Muscle of leg (tissue), 11 donors: ENCODE data around the gene GALNT13. TPM values are rescaled to one million over a fixed set of nuclear protein-coding genes. Genes with fewer than 3 reads are reported as not detected.

Experiments used
- DNase-seq: peaks from one replicate; pipeline ENCODE4 v3.0.0; 2013
- H3K27ac ChIP-seq: one replicate; pipeline ENCODE4 v1.5.1; 2013; ENCODE audit warnings: mild to moderate bottlenecking, low read length, control low read depth
- H3K27me3 ChIP-seq: one replicate; pipeline ENCODE4 v1.6.1; 2013; ENCODE audit warnings: low read length; ENCODE audit not compliant: control insufficient read depth, insufficient read depth
- H3K36me3 ChIP-seq: one replicate; pipeline ENCODE4 v1.6.1; 2013; ENCODE audit warnings: low read length; ENCODE audit not compliant: control insufficient read depth, insufficient read depth
- H3K4me1 ChIP-seq: one replicate; pipeline ENCODE4 v1.6.1; 2013; ENCODE audit warnings: low read length; ENCODE audit not compliant: control insufficient read depth, insufficient read depth
- H3K4me3 ChIP-seq: one replicate; pipeline ENCODE4 v1.5.1; 2013; ENCODE audit warnings: low read length, control low read depth
- H3K9me3 ChIP-seq: replicated peaks from 2 replicates; pipeline ENCODE4 v1.6.1; 2013; ENCODE audit warnings: low read depth, low read length; ENCODE audit not compliant: control insufficient read depth
- WGBS: methylation state at CpG from one replicate; pipeline ENCODE4 v1.1.5; 2013; ENCODE audit warnings: missing lambda C conversion rate; ENCODE audit not compliant: insufficient coverage; 5-methylcytosine and 5-hydroxymethylcytosine counted together
- polyA plus RNA-seq, 8 donors: library from polyadenylated mRNA; unstranded; fragments of 120-200 nt; gene quantifications; one replicate each; pipeline versions ENCODE4 v1.2.1 to v1.2.3, GENCODE V29; 2013; ENCODE audit warnings: inconsistent platforms in 1 of 8, low replicate concordance in 1 of 8; ENCODE audit not compliant: insufficient read length in 8 of 8, insufficient read depth in 1 of 8
- total RNA-seq: library from RNA; stranded (reverse); fragments of 120-200 nt; gene quantifications from one replicate; pipeline ENCODE4 v1.2.4, GENCODE V29; 2013

Gene GALNT13
- total and polyA plus RNA-seq, 9 donors, result 0.18 to 1.5 (median 0.43) TPM

DNA sequence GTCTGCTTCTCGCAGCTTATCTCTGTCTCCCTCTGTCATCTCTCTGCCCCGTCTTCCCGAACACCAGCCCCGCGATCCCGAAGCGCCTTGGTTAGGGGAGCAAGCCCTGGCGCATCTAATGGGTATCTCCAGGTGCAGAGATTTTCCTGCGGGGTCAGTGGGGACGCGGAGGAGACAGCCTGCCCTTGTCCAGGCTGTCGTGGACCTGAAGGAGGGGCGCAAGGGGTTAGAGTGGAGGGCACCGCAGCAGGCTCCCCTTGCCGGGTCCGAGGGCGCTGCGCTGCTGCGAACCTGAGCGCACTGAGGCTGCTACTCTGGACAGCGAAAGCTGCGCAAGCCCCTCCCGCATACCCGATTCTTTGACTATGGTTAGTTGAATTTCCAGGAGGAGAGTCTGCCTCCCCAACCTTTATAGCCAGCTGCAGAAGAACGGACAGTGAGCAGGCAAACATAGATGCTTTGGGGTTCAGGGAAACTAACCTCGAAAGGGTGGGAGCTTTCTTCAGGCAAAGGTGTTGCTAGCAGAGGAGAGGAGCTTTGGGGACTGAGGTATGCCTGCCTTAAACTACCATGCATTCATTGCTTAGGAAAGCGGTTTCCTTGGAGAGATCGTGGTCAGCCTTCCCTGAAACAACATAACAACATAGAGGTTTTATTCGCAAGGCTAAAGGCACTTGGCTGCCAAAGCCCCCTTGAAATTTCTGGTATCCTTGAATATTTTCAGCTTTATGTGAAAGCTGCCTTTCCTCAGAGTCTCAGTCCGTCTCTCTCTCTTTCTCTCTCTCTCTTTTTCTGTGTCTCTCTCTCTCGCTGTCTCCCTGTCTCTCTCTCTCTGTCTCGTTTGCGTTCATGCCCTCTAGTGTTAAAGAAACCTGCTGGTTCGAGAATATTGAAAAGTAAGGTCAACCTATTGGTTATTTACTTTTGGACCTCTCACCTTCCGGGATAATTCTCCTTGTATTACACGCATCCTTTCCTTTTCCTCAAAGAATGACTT, 1.6 kb downstream of the GALNT13 start:
- H3K4me3 ChIP-seq, result no peak overlapping the region
- WGBS, result 5% methylated on average over 30 of the region's 36 CpGs

DNA sequence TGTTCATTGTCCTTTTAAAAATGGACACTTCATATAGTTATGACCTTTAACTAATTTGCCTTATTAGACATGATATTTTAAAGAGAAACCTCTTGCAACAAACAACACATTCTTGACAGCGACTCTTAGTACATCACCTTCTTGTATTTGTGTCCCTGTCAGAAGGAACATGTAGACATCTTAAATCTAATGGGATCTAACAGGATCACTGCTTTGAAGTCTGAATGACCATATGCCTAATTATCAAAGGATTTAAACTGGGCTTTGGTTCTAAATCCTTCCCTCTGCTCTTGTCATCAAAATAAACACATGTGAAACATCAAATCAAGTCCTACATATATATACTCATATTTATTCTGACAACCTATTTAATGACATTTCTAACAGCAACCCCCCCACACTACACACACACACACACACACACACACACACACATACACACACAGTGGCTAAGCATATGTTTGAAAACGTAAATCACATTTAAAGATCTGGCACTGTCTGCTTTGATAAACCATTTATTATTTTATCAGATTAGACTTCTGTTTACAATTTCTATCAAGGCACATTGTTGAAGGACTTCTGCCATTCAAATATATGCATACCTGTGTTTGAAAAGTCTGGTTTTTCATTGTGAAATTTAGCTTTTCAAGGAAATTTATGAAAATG, 4.2 kb downstream of the GALNT13 start:
- Histone ChIP-seq H3K4me3 (no peak overlapping the region), H3K27me3 (peaks cover 27% of the 10 kb centered on the region), H3K9me3 (no peaks in the 10 kb centered on the region), H3K27ac (no peak overlapping the region), H3K36me3 (no peaks in the 10 kb centered on the region), H3K4me1 (peaks cover 8% of the 10 kb centered on the region)
- no CpG with 5 or more reads among the region's 2 CpGs for WGBS
- no peak for DNase-seq

More for the DNA sequence above, 1.6 kb downstream of the GALNT13 start:
- H3K27me3 ChIP-seq, result peaks cover 30% of the 10 kb centered on the region
- DNase-seq, result no peak
- H3K36me3 ChIP-seq, result no peaks in the 10 kb centered on the region
- no peaks in the 10 kb centered on the region for H3K9me3 ChIP-seq
- peaks cover 8% of the 10 kb centered on the region for H3K4me1 ChIP-seq
- H3K27ac ChIP-seq, result no peak overlapping the region

GRCh38 chr2:153880926-153881325, 9.2 kb downstream of the GALNT13 start:
- Histone ChIP-seq H3K36me3 (no peaks in the 10 kb centered on the region), H3K4me1 (no peaks in the 10 kb centered on the region), H3K4me3 (no peak overlapping the region), H3K27me3 (no peaks in the 10 kb centered on the region), H3K9me3 (no peaks in the 10 kb centered on the region), H3K27ac (no peak overlapping the region)
- no CpG with 5 or more reads among the region's 2 CpGs for WGBS
- no peak for DNase-seq

DNA sequence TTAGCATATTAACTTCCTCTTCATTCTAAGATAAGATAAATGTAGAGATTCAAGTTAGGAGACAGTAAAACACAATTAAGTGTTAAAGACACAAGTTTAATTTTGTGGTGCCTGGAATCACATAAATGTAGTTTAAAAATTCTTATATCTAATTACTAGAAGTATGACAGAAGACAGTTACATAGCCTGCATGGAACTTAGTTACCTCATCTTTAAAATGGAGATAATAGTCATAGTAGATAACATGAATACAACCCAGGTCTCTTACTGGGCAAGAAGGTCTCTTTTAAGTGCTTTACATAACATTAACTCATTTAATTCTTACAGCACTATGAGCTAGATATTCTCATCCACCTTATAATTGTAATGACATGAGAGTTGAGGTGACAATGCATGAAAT, 15.1 kb downstream of the GALNT13 start:
- Histone ChIP-seq H3K27me3 (no peaks in the 10 kb centered on the region), H3K36me3 (no peaks in the 10 kb centered on the region), H3K4me3 (no peak overlapping the region), H3K4me1 (no peaks in the 10 kb centered on the region), H3K9me3 (no peaks in the 10 kb centered on the region), H3K27ac (no peak overlapping the region)
- no peak for DNase-seq

DNA sequence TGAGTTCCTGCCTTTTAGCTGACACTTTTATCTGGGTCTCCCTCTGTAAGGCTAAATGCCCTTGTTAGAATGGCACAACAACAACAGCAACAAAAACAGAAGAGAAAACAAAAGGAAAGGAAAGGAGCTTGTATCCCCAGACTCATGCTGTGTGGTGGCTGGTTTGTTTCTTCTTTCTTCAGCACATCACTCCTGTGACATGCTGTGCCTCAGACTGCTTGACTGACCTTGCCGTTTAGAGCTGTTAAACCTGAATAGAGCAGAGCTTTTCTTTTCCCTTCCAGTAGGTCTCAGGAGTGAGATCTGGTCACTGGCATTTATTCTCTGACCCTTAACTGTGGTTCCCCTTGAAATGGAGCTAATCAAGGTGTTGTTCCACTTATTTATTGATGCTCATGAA, 18.9 kb downstream of the GALNT13 start:
- Histone ChIP-seq H3K27me3 (no peaks in the 10 kb centered on the region), H3K9me3 (no peaks in the 10 kb centered on the region), H3K4me3 (no peak overlapping the region), H3K36me3 (no peaks in the 10 kb centered on the region), H3K4me1 (no peaks in the 10 kb centered on the region), H3K27ac (no peak overlapping the region)
- WGBS, result no CpG with 5 or more reads among the region's 1 CpG
- DNase-seq, result no peak

- DNase-seq, result no peak
- Histone ChIP-seq H3K4me1 (no peaks in the 10 kb centered on the region), H3K4me3 (no peak overlapping the region)
These were observed 19.3 kb downstream of the GALNT13 start for GRCh38 chr2:153891051-153891450.

DNA sequence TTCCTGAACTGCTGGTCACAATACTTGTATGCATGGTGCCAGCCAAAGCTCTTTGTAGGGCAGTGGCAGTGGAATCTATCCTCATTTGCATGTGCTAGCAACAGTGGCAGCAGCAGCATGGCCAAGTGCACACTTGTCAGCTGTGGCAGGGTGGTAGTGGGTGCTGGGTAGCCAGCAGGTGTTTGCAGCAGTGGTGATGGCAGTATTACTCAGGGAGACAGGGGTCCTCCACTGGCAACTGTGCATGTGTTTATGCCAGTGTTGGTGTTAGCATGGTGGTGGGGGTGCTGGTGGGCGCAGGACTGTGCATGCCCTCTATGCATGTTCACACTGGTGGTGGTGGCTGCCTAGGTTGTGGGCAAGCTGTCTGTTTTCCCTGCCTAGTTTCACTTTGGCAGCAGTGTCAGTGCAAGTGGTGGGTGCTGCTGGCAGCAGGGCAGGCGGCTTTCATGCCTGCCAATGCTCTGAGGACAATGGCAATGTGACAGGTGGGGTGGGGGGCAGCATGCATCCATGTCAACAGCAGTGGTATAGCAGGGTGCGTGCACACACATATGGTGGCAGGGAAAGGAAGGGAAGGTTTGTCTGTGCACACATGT, 41.2 kb downstream of the GALNT13 start:
- H3K27me3 ChIP-seq, result no peaks in the 10 kb centered on the region
- H3K4me1 ChIP-seq, result no peaks in the 10 kb centered on the region
- H3K27ac ChIP-seq, result no peak overlapping the region
- H3K4me3 ChIP-seq, result no peak overlapping the region
- WGBS, result 88% methylated on average over 3 of the region's 3 CpGs
- no peaks in the 10 kb centered on the region for H3K36me3 ChIP-seq
- peaks cover 32% of the 10 kb centered on the region for H3K9me3 ChIP-seq
- DNase-seq, result no peak

More at GRCh38 chr2:153891051-153891450, 19.3 kb downstream of the GALNT13 start:
- Histone ChIP-seq H3K27me3 (no peaks in the 10 kb centered on the region), H3K9me3 (no peaks in the 10 kb centered on the region), H3K36me3 (no peaks in the 10 kb centered on the region), H3K27ac (no peak overlapping the region)

DNA sequence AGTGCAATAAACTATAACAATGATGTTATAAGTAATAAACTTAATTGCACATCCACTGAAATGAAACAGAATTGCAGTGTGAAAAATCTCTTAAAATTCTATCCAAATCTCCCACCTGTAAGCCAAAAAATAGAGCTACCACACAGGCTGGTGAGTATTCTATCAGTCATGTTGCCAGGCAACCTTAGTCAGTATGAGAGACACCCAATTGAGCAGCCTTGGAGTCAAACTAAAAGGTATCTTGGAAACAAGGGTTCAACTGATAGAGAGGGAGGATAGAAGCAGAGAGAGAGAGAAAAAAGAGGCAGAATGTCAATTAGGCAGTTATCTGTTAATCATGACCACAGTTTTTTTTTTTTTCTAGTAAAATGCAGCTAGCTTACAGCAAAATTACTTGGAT, 45.8 kb downstream of the GALNT13 start:
- H3K9me3 ChIP-seq, result peaks cover 12% of the 10 kb centered on the region
- H3K27me3 ChIP-seq, result no peaks in the 10 kb centered on the region
- no peaks in the 10 kb centered on the region for H3K36me3 ChIP-seq
- no peak for DNase-seq
- H3K4me3 ChIP-seq, result no peak overlapping the region
- H3K27ac ChIP-seq, result no peak overlapping the region
- no peaks in the 10 kb centered on the region for H3K4me1 ChIP-seq

DNA sequence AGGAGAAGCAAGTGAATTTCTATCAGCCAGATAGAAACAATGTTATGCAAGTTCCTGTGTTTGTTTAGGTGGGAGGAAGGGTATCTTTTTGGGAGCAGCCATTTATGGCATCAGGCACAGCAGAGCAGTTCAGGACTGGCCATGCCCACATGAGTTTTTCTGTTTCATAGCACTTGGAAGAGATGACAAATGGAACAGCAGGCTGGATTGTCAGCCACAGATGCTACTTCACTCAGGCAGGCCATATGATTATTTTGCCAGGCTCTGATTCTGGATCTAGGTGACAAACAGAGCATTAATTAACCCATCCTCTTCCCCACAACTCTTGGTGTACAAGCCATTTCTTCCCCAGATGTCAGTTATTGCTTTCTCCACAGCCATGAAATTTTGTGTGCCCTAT, 63.8 kb downstream of the GALNT13 start:
- no peak for DNase-seq
- Histone ChIP-seq H3K27ac (no peak overlapping the region), H3K4me1 (no peaks in the 10 kb centered on the region), H3K4me3 (no peak overlapping the region), H3K36me3 (no peaks in the 10 kb centered on the region), H3K27me3 (no peaks in the 10 kb centered on the region), H3K9me3 (no peaks in the 10 kb centered on the region)

- Histone ChIP-seq H3K9me3 (no peaks in the 10 kb centered on the region), H3K4me3 (no peak overlapping the region), H3K36me3 (no peaks in the 10 kb centered on the region), H3K4me1 (no peaks in the 10 kb centered on the region), H3K27ac (no peak overlapping the region), H3K27me3 (no peaks in the 10 kb centered on the region)
- WGBS, result 70% methylated on average over 2 of the region's 3 CpGs
- no peak for DNase-seq
These were observed 67.5 kb downstream of the GALNT13 start for GRCh38 chr2:153939124-153939796.
